Measurements from ENCODE around the gene FALEC.

The FALEC gene

GRCh38 chr1:150514913-150515327, 632 bp upstream of the FALEC start:
- Histone ChIP-seq H3K79me2 (ENCODE audit: insufficient read depth, low read length) (no peaks in the 10 kb centered on the region), H4K20me1 (ENCODE audit: insufficient read depth, low read length) (no peaks in the 10 kb centered on the region), H3K4me1 (ENCODE audit: insufficient read depth, low read length) (peaks cover 16% of the 10 kb centered on the region), H3K36me3 (ENCODE audit: insufficient read depth, low read length) (no peaks in the 10 kb centered on the region), H3K4me2 (ENCODE audit: insufficient read depth, low read length) (peak overlapping the region; percentile 94), H3K27ac (ENCODE audit: low read length) (peak overlapping the region; percentile 2; the same call in 1 of the 2 replicates), H3K27me3 (ENCODE audit: insufficient read depth, low read length, poor library complexity) (no peaks in the 10 kb centered on the region), H3K9me3 (ENCODE audit: insufficient read depth, low read length, severe bottlenecking) (no peaks in the 10 kb centered on the region), H3K9ac (ENCODE audit: low read depth, low read length) (peak overlapping the region; percentile 72), H2AFZ (ENCODE audit: low read depth, low read length) (peak overlapping the region; percentile 99), H3K4me3 (ENCODE audit: low read depth in 1 of 2, low read length in 2 of 2) (peak overlapping the region in 1 of 2 experiments; percentile 94; a peak in 2 of 4 replicates)
- DNase-seq = no peak
- ATAC-seq (ENCODE audit: insufficient read depth, low read depth) = no peak
- no peak for TF ChIP-seq CTCF (IDR thresholded peaks at IDR 0.05; ENCODE audit: borderline replicate concordance, extremely low read depth, low read length, poor library complexity, severe bottlenecking)
- no peak for TF ChIP-seq EZH2 (IDR thresholded peaks at IDR 0.05; ENCODE audit: borderline replicate concordance, low read depth, low read length, severe bottlenecking)

- H3K79me2 ChIP-seq (ENCODE audit: insufficient read depth, low read length) = no peaks in the 10 kb centered on the region
- H3K36me3 ChIP-seq (ENCODE audit: insufficient read depth, low read length) = no peaks in the 10 kb centered on the region
- H3K27ac ChIP-seq (ENCODE audit: low read length) = peak overlapping the region; percentile 39; the same call in 1 of the 2 replicates
- H4K20me1 ChIP-seq (ENCODE audit: insufficient read depth, low read length) = no peaks in the 10 kb centered on the region
- H3K9ac ChIP-seq (ENCODE audit: low read depth, low read length) = peak overlapping the region; percentile 72
- no peaks in the 10 kb centered on the region for H3K9me3 ChIP-seq (ENCODE audit: insufficient read depth, low read length, severe bottlenecking)
- peak overlapping the region; percentile 94 for H3K4me2 ChIP-seq (ENCODE audit: insufficient read depth, low read length)
- DNase-seq = peak; percentile 40
- TF ChIP-seq EZH2 (IDR thresholded peaks at IDR 0.05; ENCODE audit: borderline replicate concordance, low read depth, low read length, severe bottlenecking) = no peak
- peak overlapping the region; percentile 38 to 94; a peak in 3 of 4 replicates for H3K4me3 ChIP-seq (ENCODE audit: low read depth in 1 of 2, low read length in 2 of 2)
- peaks cover 16% of the 10 kb centered on the region for H3K4me1 ChIP-seq (ENCODE audit: insufficient read depth, low read length)
- peak overlapping the region; percentile 99 for H2AFZ ChIP-seq (ENCODE audit: low read depth, low read length)
- peak; percentile 25 for ATAC-seq (ENCODE audit: insufficient read depth, low read depth)
- no peaks in the 10 kb centered on the region for H3K27me3 ChIP-seq (ENCODE audit: insufficient read depth, low read length, poor library complexity)
Observed at GRCh38 chr1:150516050-150516591, 569 bp downstream of the FALEC start.

DNA sequence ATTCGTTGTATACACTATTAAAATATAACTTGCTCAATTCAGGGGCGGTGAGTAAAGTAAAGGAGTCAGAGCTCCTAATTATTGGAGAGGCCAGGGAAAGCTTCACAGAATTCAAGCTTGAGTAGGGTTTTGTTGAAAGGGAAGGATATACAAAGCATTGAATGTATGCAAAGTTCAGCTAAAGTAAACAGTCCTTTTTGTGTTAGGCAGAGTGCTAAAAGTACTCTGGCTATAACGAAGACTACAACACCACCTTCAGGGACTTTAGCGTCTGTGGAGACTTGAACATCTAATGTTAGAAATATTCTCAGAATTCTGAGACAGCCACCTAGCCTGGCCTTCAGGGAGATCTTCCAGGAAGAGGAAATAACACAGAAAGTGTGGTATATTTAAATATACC, 1.1 kb downstream of the FALEC start:
- Histone ChIP-seq H3K27me3 (ENCODE audit: insufficient read depth, low read length, poor library complexity) (no peaks in the 10 kb centered on the region), H3K4me1 (ENCODE audit: insufficient read depth, low read length) (peaks cover 16% of the 10 kb centered on the region), H3K27ac (ENCODE audit: low read length) (no peak overlapping the region), H3K9me3 (ENCODE audit: insufficient read depth, low read length, severe bottlenecking) (no peaks in the 10 kb centered on the region), H3K9ac (ENCODE audit: low read depth, low read length) (peak overlapping the region; percentile 72), H3K4me2 (ENCODE audit: insufficient read depth, low read length) (peak overlapping the region; percentile 94), H2AFZ (ENCODE audit: low read depth, low read length) (peak overlapping the region; percentile 99), H4K20me1 (ENCODE audit: insufficient read depth, low read length) (no peaks in the 10 kb centered on the region), H3K4me3 (ENCODE audit: low read depth in 1 of 2, low read length in 2 of 2) (peak overlapping the region in 1 of 2 experiments; percentile 94; a peak in 3 of 4 replicates), H3K36me3 (ENCODE audit: insufficient read depth, low read length) (no peaks in the 10 kb centered on the region), H3K79me2 (ENCODE audit: insufficient read depth, low read length) (no peaks in the 10 kb centered on the region)
- no peak for TF ChIP-seq EZH2 (IDR thresholded peaks at IDR 0.05; ENCODE audit: borderline replicate concordance, low read depth, low read length, severe bottlenecking)
- peak; percentile 42 for TF ChIP-seq CTCF (IDR thresholded peaks at IDR 0.05; ENCODE audit: borderline replicate concordance, extremely low read depth, low read length, poor library complexity, severe bottlenecking)
- DNase-seq (no peak), ATAC-seq (ENCODE audit: insufficient read depth, low read depth) (no peak)

- H3K79me2 ChIP-seq (ENCODE audit: insufficient read depth, low read length) = no peaks in the 10 kb centered on the region
- H3K4me1 ChIP-seq (ENCODE audit: insufficient read depth, low read length) = peaks cover 4% of the 10 kb centered on the region
- H2AFZ ChIP-seq (ENCODE audit: low read depth, low read length) = no peak overlapping the region
- no peak for ATAC-seq (ENCODE audit: insufficient read depth, low read depth)
- no peak overlapping the region for H3K27ac ChIP-seq (ENCODE audit: low read length)
- no peak overlapping the region for H3K9ac ChIP-seq (ENCODE audit: low read depth, low read length)
- no peak overlapping the region for H3K4me3 ChIP-seq (ENCODE audit: low read depth in 1 of 2, low read length in 2 of 2)
- H3K27me3 ChIP-seq (ENCODE audit: insufficient read depth, low read length, poor library complexity) = no peaks in the 10 kb centered on the region
- no peak for TF ChIP-seq CTCF (IDR thresholded peaks at IDR 0.05; ENCODE audit: borderline replicate concordance, extremely low read depth, low read length, poor library complexity, severe bottlenecking)
- TF ChIP-seq EZH2 (IDR thresholded peaks at IDR 0.05; ENCODE audit: borderline replicate concordance, low read depth, low read length, severe bottlenecking) = no peak
- H4K20me1 ChIP-seq (ENCODE audit: insufficient read depth, low read length) = no peaks in the 10 kb centered on the region
- DNase-seq = no peak
- H3K36me3 ChIP-seq (ENCODE audit: insufficient read depth, low read length) = no peaks in the 10 kb centered on the region
- H3K4me2 ChIP-seq (ENCODE audit: insufficient read depth, low read length) = no peak overlapping the region
- no peaks in the 10 kb centered on the region for H3K9me3 ChIP-seq (ENCODE audit: insufficient read depth, low read length, severe bottlenecking)
Observed at GRCh38 chr1:150521196-150521968, 5.8 kb downstream of the FALEC start.

Measured in DND-41 (cell line).